Measurements from ENCODE around the gene DALRD3. TPM values are rescaled to one million over a fixed set of nuclear protein-coding genes. Genes with fewer than 3 reads are reported as not detected.
A peak's percentile ranks its signal among the peaks of the same experiment; 100 is the strongest.

The DALRD3 gene
- total and polyA plus RNA-seq, 8 donors, result 2.3 to 74.1 (median 38.2) TPM

DNA sequence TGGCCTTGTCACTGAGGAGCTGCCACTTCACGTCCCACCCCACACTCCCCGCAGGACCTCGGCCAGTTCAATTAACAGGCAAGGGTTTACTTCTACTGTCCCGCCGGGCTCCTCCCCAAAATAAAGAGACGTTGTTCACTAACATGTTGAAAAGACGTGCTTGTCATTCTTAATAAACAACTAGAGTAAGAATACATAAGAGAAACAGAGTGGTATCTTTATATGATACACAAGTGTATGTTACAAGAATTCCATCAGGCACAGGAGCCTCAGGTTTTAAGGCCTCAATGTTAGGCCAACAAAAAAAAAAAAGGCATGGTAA is 11.1 kb upstream of the DALRD3 start:
- Histone ChIP-seq H3K27me3 (no peaks in the 10 kb centered on the region), H3K4me3 (peak overlapping the region; percentile 61 to 83 (median 74)), H3K9me3 (no peaks in the 10 kb centered on the region), H3K36me3 (peaks cover 55 to 79% (median 76%) of the 10 kb centered on the region in 4 donors), H3K4me1 (peaks cover 12 to 50% (median 34%) of the 10 kb centered on the region in 4 donors), H3K27ac (peak overlapping the region; percentile 89 to 98 (median 95))
- WGBS, 5 donors, result 0 to 2% (median 1%) methylated on average over 6 to 7 of the region's 7 CpGs
- DNase-seq, result no peak
- TF ChIP-seq POLR2AphosphoS5 (IDR thresholded peaks at IDR 0.05), result no peak
- no peak for TF ChIP-seq POLR2A (IDR thresholded peaks at IDR 0.05)
- no peak for TF ChIP-seq EP300 (IDR thresholded peaks at IDR 0.05)
- TF ChIP-seq, protein P1, sequence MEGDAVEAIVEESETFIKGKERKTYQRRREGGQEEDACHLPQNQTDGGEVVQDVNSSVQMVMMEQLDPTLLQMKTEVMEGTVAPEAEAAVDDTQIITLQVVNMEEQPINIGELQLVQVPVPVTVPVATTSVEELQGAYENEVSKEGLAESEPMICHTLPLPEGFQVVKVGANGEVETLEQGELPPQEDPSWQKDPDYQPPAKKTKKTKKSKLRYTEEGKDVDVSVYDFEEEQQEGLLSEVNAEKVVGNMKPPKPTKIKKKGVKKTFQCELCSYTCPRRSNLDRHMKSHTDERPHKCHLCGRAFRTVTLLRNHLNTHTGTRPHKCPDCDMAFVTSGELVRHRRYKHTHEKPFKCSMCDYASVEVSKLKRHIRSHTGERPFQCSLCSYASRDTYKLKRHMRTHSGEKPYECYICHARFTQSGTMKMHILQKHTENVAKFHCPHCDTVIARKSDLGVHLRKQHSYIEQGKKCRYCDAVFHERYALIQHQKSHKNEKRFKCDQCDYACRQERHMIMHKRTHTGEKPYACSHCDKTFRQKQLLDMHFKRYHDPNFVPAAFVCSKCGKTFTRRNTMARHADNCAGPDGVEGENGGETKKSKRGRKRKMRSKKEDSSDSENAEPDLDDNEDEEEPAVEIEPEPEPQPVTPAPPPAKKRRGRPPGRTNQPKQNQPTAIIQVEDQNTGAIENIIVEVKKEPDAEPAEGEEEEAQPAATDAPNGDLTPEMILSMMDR (IDR thresholded peaks at IDR 0.05), result no peak
- intact Hi-C loops (cut with DNase I; ENCODE audit: low total_unique reads), result no loop called here

DNA sequence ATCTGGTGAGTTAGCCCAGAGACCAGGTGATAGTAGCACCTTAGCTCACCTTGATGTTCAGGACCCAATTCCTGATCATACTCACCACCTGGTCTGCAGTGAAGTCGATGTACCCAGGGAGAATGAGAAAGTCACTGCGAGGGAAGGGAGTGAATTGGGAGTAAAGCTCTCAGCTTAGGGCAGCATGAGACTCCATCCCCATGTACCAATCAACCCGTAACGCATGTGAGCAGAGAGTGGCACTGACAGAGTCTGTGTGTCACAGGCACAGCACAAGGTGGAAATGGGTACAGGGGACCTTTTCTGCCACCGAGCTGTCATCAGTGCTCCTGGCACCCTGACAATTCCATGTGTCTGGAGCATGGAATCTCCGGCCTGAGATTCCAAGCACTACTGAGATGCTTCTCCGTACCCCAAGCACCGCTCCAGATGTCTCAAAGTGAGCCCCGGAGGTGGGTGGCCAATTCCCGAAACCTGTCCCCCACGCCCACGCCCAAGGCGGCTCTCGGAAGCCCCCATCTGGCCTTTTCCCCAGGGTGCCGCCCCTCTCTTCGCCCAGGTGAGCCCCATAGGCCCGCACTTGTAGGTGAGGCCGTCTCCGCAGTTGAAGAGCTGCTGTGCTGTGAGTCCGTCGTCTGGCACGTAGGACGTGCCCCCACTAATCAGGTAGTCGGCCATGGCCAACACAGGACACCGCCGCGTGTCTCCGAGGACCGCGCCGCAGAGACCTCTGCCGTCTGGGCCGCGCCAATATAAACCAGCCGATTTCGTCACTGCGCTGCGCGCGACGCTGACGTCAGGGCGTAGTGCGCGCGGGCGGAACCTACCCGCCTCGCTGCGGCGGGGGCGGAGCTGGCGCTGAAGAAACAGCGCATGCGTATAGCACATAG is 10.5 kb upstream of the DALRD3 start, which contains the start of gene IMPDH2:
Gene IMPDH2, minus strand, starts transcription at position 726 of the 890 bp plus-strand sequence. Its CDS starts 48 bp downstream, at position 678.
- WGBS, 5 donors, result 1 to 3% (median 1%) methylated on average over 15 to 55 of the region's 55 CpGs
- H3K27ac ChIP-seq, result peak within 1 kb of the TSS; percentile 89 to 98 (median 95)
- intact Hi-C loops (cut with DNase I; ENCODE audit: low total_unique reads), result no loop called here
- no peaks in the 10 kb centered on the region for H3K27me3 ChIP-seq
- H3K4me1 ChIP-seq, result peaks cover 12 to 56% (median 38%) of the 10 kb centered on the region in 4 donors
- H3K4me3 ChIP-seq, result peak within 1 kb of the TSS; percentile 61 to 83 (median 74)
- no peaks in the 10 kb centered on the region for H3K9me3 ChIP-seq
- peak; percentile 96 to 98 for DNase-seq
- TF ChIP-seq POLR2AphosphoS5 (IDR thresholded peaks at IDR 0.05) (peak; percentile 98 to 100 (median 99)), POLR2A (IDR thresholded peaks at IDR 0.05) (peak in 2 of 4 donors; percentile 83 to 90), EP300 (IDR thresholded peaks at IDR 0.05) (no peak)
- TF ChIP-seq, protein P1 (IDR thresholded peaks at IDR 0.05), result peak in 1 of 7 experiments; percentile 15
- peaks cover 57 to 79% (median 76%) of the 10 kb centered on the region in 4 donors for H3K36me3 ChIP-seq

DNA sequence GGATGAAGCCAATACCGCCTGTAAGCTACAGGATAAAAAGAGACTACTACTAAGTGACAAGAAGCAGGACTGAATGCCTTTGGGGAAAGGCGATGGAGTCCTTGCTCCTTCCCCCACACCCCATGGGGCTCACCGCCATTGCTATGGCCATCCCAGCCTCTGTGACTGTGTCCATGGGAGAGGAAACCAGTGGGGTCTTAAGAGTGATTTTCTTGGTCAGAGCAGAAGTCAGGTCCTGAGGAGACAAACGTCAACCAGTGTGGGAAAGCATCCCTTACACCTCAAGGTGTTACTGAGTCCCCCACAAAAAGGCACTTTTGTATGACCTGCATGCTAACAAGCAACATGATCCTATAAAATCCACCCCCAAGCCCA is 9.9 kb upstream of the DALRD3 start:
- TF ChIP-seq, protein P1 (IDR thresholded peaks at IDR 0.05), result no peak
- TF ChIP-seq EP300 (IDR thresholded peaks at IDR 0.05) (no peak), POLR2A (IDR thresholded peaks at IDR 0.05) (no peak), POLR2AphosphoS5 (IDR thresholded peaks at IDR 0.05) (no peak)
- WGBS, 5 donors, result 67 to 84% (median 78%) methylated on average over 4 of the region's 4 CpGs
- Histone ChIP-seq H3K4me3 (peak overlapping the region; percentile 61 to 83 (median 74)), H3K27ac (peak overlapping the region in 4 of 5 donors; percentile 90 to 98 (median 96)), H3K9me3 (no peaks in the 10 kb centered on the region), H3K27me3 (no peaks in the 10 kb centered on the region), H3K4me1 (peaks cover 15 to 62% (median 45%) of the 10 kb centered on the region in 4 donors), H3K36me3 (peaks cover 59 to 79% (median 76%) of the 10 kb centered on the region in 4 donors)
- intact Hi-C loops (cut with DNase I; ENCODE audit: low total_unique reads), result no loop called here
- peak in 1 of 2 donors; percentile 4 for DNase-seq

DNA sequence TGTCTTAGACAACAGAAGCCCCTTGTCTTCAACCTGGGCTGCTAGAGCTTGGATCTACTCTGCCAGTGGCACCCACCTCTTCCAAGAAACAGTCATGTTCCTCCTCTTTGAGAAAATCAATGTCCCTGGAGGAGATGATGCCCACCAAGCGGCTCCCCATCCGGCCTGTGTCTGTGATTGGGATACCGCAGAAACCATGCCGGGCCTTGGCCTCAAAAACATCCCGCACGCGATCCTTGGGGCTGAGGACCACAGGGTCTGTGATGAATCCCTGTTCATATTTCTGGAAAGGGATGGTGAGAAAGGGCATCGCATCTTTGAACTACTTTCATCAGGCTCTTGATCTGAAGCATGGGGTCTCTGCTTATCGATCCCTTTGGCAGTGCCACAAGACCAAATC is 9.3 kb upstream of the DALRD3 start:
- H3K4me1 ChIP-seq, result peaks cover 21 to 69% (median 51%) of the 10 kb centered on the region in 4 donors
- TF ChIP-seq POLR2AphosphoS5 (IDR thresholded peaks at IDR 0.05), result no peak
- no peak for TF ChIP-seq POLR2A (IDR thresholded peaks at IDR 0.05)
- TF ChIP-seq EP300 (IDR thresholded peaks at IDR 0.05), result no peak
- TF ChIP-seq, protein P1 (IDR thresholded peaks at IDR 0.05), result no peak
- H3K36me3 ChIP-seq, result peaks cover 53 to 77% (median 74%) of the 10 kb centered on the region in 4 donors
- intact Hi-C loops (cut with DNase I; ENCODE audit: low total_unique reads), result no loop called here
- WGBS, 5 donors, result 96 to 97% (median 96%) methylated on average over 9 of the region's 9 CpGs
- peak overlapping the region in 4 of 5 donors; percentile 90 to 98 (median 96) for H3K27ac ChIP-seq
- no peak overlapping the region for H3K4me3 ChIP-seq
- no peak for DNase-seq
- no peaks in the 10 kb centered on the region for H3K27me3 ChIP-seq
- H3K9me3 ChIP-seq, result no peaks in the 10 kb centered on the region

Data from stomach (tissue), 9 donors.